Suppressor macrophage treated with lipopolysaccharide for 4 hours (primary cell): ENCODE data around the gene KAZALD1.
A peak's percentile ranks its signal among the peaks of the same experiment; 100 is the strongest.

Experiments used
- DNase-seq: peaks from one replicate; pipeline ENCODE4 v3.0.0-alpha.2; 2020

Gene KAZALD1

GRCh38 chr10:101061624-101062231 lies at the start of gene KAZALD1:
KAZALD1 (plus strand) TSS chr10:101061989; CDS start chr10:101062593, 604 bp downstream.
- no peak for DNase-seq

GRCh38 chr10:101012525-101013364 lies 49.0 kb upstream of the KAZALD1 start:
- DNase-seq, result peak; percentile 88

- no peak for DNase-seq
Measured at GRCh38 chr10:101013365-101013825, 48.4 kb upstream of the KAZALD1 start.

GRCh38 chr10:101014230-101014884 lies 47.4 kb upstream of the KAZALD1 start:
- peak; percentile 86 for DNase-seq

- DNase-seq, result peak; percentile 55
Measured at GRCh38 chr10:101014966-101015581, 46.7 kb upstream of the KAZALD1 start.

GRCh38 chr10:101015582-101015973 lies 46.2 kb upstream of the KAZALD1 start:
- no peak for DNase-seq

- no peak for DNase-seq
Measured at GRCh38 chr10:101016814-101017213, 45.0 kb upstream of the KAZALD1 start.

- DNase-seq, result peak; percentile 72
Measured at GRCh38 chr10:101018118-101018599, 43.6 kb upstream of the KAZALD1 start.

- peak; percentile 89 for DNase-seq
Measured at GRCh38 chr10:101018600-101019439, 43.0 kb upstream of the KAZALD1 start.

- DNase-seq, result no peak
Measured at GRCh38 chr10:101019440-101019703, 42.4 kb upstream of the KAZALD1 start.

GRCh38 chr10:101020427-101021075 lies 41.2 kb upstream of the KAZALD1 start:
- peak; percentile 72 for DNase-seq

GRCh38 chr10:101021239-101021638 lies 40.5 kb upstream of the KAZALD1 start:
- no peak for DNase-seq

- DNase-seq, result no peak
Measured at GRCh38 chr10:101021692-101022251, 40.0 kb upstream of the KAZALD1 start.

GRCh38 chr10:101022967-101023705 lies 38.7 kb upstream of the KAZALD1 start:
- no peak for DNase-seq

- DNase-seq, result peak; percentile 59
Measured at GRCh38 chr10:101027106-101027720, 34.6 kb upstream of the KAZALD1 start.

GRCh38 chr10:101028446-101029337 lies 33.1 kb upstream of the KAZALD1 start:
- DNase-seq, result peak; percentile 90

GRCh38 chr10:101029520-101030295 lies 32.1 kb upstream of the KAZALD1 start:
- DNase-seq, result no peak

- DNase-seq, result no peak
Measured at GRCh38 chr10:101030496-101031127, 31.2 kb upstream of the KAZALD1 start.
